Measurements from ENCODE around the gene PEX12.
"Not testable (repeated sequence)": the region's sequence is repeated elsewhere in the genome, so short reads cannot be mapped to it uniquely, and the experiment has no call there.

PEX12 gene

GRCh38 chr17:35534576-35535093 lies 43.7 kb downstream of the PEX12 start:
- DNase-seq, result no peak

GRCh38 chr17:35531160-35531559 lies 47.2 kb downstream of the PEX12 start:
- no peak for DNase-seq

GRCh38 chr17:35529866-35530265 lies 48.5 kb downstream of the PEX12 start:
- no peak for DNase-seq

GRCh38 chr17:35529326-35529725 lies 49.0 kb downstream of the PEX12 start:
- DNase-seq, result not testable (repeated sequence)
